ENCODE measurements around the gene DOCK6.

The DOCK6 gene

GRCh38 chr19:11234486-11235075 is 27.7 kb downstream of the DOCK6 start (continued):
- no peak for TF ChIP-seq PATZ1 (CRISPR knock-in tag; IDR thresholded peaks at IDR 0.05; ENCODE audit: borderline replicate concordance)
- TF ChIP-seq ZC3H10 (CRISPR knock-in tag; IDR thresholded peaks at IDR 0.05), result no peak
- TF ChIP-seq CSRNP3 (CRISPR knock-in tag; IDR thresholded peaks at IDR 0.05), result no peak
- no peak for TF ChIP-seq RARB (CRISPR knock-in tag; IDR thresholded peaks at IDR 0.05)
- no peak for TF ChIP-seq ARNTL (CRISPR knock-in tag; IDR thresholded peaks at IDR 0.05; ENCODE audit: borderline replicate concordance, low read depth)
- TF ChIP-seq ZNF8 (CRISPR knock-in tag; IDR thresholded peaks at IDR 0.05), result no peak

GRCh38 chr19:11233073-11233472 is 29.3 kb downstream of the DOCK6 start:
- TF ChIP-seq ARNTL (CRISPR knock-in tag; IDR thresholded peaks at IDR 0.05; ENCODE audit: borderline replicate concordance, low read depth), result no peak
- TF ChIP-seq POU6F1 (CRISPR knock-in tag; IDR thresholded peaks at IDR 0.05; ENCODE audit: borderline replicate concordance, low read depth), result no peak
- no peak for TF ChIP-seq CREB5 (CRISPR knock-in tag; IDR thresholded peaks at IDR 0.05; ENCODE audit: low read depth)
- TF ChIP-seq ZNF70 (CRISPR knock-in tag; IDR thresholded peaks at IDR 0.05), result no peak
- TF ChIP-seq ZFP3 (CRISPR knock-in tag; IDR thresholded peaks at IDR 0.05), result no peak
- no peak for TF ChIP-seq OSR1 (CRISPR knock-in tag; IDR thresholded peaks at IDR 0.05)
- ATAC-seq, result no peak

GRCh38 chr19:11232555-11232954 is 29.8 kb downstream of the DOCK6 start:
- no peak for TF ChIP-seq CREB5 (CRISPR knock-in tag; IDR thresholded peaks at IDR 0.05; ENCODE audit: low read depth)
- TF ChIP-seq ARNTL (CRISPR knock-in tag; IDR thresholded peaks at IDR 0.05; ENCODE audit: borderline replicate concordance, low read depth), result no peak
- no peak for TF ChIP-seq ZC3H10 (CRISPR knock-in tag; IDR thresholded peaks at IDR 0.05)
- TF ChIP-seq POU6F1 (CRISPR knock-in tag; IDR thresholded peaks at IDR 0.05; ENCODE audit: borderline replicate concordance, low read depth), result no peak
- TF ChIP-seq BACH2 (CRISPR knock-in tag; IDR thresholded peaks at IDR 0.05; ENCODE audit: borderline replicate concordance), result no peak
- no peak for TF ChIP-seq ISL1 (CRISPR knock-in tag; IDR thresholded peaks at IDR 0.05)
- no peak for TF ChIP-seq ZNF70 (CRISPR knock-in tag; IDR thresholded peaks at IDR 0.05)
- TF ChIP-seq PATZ1 (CRISPR knock-in tag; IDR thresholded peaks at IDR 0.05; ENCODE audit: borderline replicate concordance), result no peak
- no peak for TF ChIP-seq ZNF565 (CRISPR knock-in tag; conservative IDR thresholded peaks at IDR 0.05; ENCODE audit: low read depth)
- TF ChIP-seq RARB (CRISPR knock-in tag; IDR thresholded peaks at IDR 0.05), result no peak
- TF ChIP-seq CSRNP3 (CRISPR knock-in tag; IDR thresholded peaks at IDR 0.05), result no peak
- TF ChIP-seq OSR1 (CRISPR knock-in tag; IDR thresholded peaks at IDR 0.05), result no peak
- no peak for TF ChIP-seq ZFP30 (CRISPR knock-in tag; IDR thresholded peaks at IDR 0.05)
- no peak for TF ChIP-seq PPARA (CRISPR knock-in tag; IDR thresholded peaks at IDR 0.05; ENCODE audit: borderline replicate concordance)
- no peak for TF ChIP-seq ESRRG (CRISPR knock-in tag; IDR thresholded peaks at IDR 0.05)
- no peak for TF ChIP-seq SNAI2 (CRISPR knock-in tag; IDR thresholded peaks at IDR 0.05)
- ATAC-seq, result no peak

Data from SK-N-SH treated with all-trans-retinoic acid at 6 μM for 48 hours (cell line).